ENCODE measurements around the gene FAM180A.
"Not testable (repeated sequence)": the region's sequence is repeated elsewhere in the genome, so short reads cannot be mapped to it uniquely, and the experiment has no call there.

Gene FAM180A

DNA sequence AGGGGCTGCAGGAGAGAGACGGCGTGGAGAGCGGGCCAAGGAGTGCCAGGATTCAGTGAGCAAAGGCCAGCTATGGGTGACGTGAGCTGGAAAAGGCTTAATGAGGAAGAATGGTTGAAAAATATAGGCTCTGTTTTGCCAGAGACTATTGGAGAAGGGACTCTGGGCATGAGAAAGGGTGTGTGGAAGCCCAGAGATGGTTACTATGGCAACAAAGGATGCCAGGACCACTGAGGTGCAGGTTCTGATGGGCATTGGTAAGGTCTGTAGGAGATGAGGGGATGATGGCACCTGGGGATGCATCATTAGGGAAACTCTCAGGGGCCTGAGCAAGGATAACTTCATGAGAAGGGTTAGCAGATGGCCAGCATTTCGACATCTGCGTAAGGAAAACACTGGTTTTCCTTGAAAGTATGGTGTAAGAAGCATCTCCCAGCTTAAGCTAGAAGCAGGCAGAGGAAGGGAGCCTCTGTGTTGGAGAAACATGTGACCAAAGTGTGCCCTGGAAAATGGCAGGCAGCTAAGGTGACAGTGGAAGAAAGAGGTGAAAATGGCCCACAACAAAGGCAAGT lies 21.6 kb upstream of the FAM180A start:
- DNase-seq, result no peak

DNA sequence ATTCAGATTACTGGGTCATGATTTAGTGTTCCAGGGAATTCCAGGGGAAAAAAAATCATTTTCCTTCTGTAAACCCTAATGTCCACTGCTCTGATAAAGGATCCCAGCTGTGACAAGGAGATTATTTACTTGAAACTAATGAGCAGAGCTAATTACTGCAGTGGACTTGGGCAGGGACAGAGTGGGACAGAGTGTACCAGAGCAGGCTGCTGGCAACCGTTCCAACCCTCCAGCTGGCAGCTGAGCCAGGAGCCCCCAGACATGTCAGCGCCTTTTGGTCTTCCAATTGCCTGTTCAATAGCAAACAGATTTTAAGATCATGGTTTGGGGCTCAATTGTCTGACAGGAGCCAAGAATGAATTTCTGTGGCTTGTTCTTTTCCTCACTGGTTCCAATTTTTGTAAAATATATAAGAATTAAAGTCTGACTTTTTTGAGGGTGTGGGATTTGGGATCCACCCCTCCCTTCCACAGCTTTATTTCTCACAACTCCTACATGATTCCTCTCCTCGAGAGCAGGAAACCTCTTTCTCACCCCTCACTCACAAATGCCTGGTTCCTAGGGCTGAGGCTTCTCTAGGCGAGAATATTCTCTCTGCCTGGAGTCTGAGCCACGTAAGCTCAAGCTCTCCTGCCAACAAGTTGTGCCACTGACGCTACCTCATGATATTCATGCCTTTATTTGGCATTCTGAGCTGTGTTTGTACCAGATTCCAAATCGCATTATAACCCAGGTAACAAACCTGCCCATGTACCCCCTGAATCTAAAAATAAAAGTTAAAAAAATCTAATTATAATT lies 20.6 kb upstream of the FAM180A start:
- DNase-seq, result no peak

DNA sequence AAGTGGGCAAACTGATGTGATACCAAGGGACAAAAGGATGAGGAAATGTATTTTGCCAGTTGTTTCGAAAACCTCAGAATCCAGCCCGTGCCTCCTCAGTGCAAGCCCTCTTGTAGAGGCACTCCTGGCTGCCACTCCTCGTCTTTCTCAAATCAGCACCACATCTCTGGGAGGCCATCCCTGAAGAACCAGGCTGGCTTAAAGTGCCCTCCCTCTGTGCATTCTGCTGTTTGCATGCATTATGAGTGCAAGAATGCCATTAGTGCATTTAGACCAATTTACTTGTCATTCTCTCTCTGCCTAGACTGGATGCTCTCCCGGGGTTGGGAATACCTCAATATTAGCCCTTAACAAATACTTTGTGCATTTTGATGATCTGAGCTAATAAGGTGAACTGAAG lies 19.9 kb upstream of the FAM180A start:
- DNase-seq, result no peak

DNA sequence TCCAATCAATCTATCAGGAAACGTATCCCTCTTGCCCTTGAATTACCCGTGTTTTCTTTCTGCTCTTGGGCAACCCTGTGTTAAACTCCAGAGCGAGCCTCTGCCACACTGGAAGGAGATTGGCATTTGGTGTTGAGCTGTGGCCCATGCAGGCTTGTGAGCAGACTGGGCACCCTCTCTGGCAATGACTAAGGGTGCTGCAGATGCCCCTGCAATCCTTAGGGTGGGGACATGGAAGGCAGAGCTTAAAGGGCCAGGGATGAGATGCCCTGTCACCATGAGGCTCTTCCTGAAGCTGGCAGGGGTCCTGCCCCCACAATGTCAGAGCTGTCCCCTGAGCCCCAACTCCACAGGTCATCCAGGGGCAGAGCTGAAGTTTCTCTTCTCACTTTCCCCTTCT lies 19.5 kb upstream of the FAM180A start:
- no peak for DNase-seq

DNA sequence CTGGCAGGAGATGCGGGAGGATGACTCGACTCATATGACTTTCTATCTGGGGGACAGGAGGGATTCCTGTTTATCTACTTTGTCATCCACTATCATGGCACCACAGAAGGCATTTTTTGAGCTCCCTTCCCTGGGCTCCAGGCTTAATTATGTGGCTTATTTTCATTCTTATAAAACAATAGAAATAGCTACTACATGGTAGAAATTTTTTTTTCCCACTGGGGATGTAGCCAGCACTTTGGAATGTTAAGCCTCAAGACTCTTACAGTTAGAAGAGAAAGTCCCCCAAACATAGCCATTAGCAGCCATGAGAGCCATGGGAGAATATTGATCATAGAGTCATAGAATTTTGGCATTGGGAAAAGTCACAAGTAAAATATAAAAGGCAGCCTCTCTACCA lies 14.6 kb upstream of the FAM180A start:
- no peak for DNase-seq

DNA sequence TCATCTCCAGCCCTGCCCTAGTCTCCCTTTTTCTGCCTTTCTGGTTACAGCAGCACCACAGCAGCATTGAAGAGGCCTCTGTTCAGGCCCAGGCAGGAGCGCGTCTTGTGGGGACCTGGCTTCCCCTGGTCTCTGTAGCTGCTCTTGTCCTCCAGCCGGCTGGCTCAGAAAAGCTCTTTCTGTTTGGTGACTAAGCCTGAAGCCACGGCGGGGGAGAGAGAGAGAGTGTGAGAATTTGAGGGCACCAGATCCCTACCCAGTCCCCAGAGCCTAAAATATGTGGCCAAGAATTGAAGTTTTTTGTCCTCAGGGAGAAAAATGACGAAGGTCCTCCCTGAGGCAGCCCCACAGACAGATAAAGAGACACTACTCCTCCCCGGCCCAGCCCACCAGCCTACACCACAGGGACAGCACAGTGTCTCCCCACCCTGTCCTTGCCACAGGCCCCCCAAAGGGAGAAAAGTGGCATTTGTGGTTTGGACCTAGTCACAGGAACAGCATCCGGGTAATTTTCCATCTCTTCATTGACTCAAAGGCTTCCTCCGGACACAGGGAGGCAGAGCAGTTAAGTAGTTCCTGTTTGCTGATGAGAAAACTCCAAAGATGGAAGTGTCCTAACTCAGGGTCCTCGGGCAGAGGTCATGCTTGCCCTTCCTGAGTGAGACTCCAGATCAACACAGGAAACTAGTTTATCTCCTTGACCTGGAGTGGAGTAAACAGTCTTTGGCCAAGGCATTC lies 13.3 kb upstream of the FAM180A start:
- DNase-seq, result no peak

DNA sequence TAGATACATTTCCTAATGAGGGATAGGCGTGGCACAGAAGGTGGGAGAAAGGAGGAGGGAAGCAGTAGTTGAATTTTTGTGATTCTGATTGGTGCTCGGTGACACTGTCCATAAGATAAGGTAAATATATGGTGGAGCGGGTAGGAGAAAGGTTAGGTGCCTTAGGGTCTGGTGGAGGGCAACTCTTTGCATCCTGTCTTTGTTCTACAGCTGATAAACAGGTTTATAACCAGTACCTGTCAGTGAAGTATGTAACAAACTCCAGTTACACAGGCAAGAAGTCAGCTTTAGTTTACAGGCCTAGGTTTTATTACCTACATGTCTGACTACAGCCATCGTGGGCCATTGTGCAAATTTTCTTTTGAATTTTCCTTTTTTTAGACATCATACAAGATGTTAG lies 10.9 kb upstream of the FAM180A start:
- no peak for DNase-seq

DNA sequence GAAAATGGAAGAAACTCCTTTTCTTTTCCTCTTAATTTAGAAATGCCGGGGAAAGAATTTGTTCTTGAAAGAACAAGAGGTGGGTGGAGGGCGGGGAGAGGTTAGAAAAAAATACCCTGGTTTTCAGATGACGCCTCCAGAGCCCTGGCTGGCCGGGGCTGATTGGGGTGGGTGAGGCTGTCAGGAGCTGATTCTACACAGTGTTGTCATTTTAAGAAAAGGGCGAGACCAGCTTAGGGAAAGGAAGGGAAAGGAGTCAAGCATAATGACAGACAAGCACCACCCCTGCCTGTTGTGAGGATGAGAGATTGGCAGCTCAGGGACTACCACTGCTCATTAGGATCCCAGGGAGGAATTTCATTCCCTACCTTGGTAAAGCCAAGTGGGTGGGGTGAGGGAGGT lies 9.9 kb upstream of the FAM180A start:
- DNase-seq, result no peak

DNA sequence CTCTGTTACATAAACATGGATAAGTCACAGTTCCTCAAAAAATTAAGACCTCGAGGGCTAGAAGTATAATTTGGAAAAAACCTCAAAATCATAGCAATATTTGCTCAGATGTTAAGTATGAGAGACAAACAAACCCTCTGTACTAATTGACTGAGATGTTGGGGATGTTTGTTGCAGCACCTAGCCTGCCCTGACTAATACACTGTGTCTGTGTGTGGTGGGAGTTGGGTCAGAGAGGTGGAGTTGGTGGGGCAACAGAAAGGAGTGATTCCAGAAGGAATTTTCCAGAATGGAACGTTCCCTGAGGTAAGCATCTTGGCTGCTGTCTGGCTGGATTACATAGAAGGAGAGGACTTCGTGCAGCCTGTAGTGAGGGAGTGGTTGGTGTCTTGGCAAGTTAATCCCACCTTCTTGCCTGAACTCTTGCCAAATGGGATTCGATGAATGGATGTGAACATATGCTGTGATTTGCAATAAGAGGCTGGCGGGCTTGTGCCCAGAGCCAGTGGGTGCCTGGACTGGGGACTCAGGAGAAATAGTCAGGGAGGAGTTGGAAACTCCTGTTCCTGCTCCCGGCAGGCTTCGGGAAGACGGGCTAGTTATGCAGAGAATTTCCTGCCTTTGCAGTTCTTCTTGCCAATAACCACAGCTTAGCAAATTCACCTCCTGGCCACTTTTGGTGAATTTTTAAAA lies 9.3 kb upstream of the FAM180A start:
- DNase-seq, result no peak

DNA sequence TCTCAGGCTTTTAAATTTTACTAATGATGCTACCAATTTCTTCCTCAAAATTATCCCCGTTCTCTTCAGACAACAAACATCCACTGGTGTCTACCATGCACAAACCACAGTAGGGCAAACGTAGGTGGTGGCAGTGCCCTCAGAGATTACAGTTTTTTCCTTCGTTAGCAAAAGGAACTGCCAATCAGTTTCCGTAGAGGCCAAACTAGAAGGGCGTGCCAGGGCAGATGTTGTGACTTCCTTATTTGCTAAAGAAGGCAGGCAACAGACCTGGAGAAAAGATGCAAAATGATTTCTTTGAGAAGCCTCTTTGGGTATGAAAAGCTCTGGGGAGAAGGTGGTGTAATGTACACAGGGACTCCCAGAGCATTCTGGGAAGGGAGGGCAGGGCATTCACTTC lies 7.6 kb upstream of the FAM180A start:
- DNase-seq, result no peak

DNA sequence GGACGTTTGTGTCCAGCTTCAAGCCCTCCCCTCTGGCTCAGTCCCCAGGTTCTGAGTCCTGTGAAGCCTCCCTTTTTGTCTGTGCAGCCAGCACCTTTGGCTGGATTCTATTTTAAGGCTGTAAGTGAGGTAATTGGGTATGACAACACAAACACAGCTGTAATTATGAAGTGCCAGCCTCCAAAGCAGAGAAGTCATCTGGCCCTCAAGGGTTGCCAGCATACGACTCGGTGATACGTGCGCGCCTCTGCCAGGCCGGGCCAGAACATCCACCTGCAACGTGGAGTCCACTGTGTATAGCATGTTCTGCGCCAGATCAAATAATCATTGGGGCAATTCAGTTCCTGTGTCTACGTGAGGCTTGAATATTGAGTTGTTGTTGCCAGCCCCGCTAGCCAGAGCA lies 6.7 kb upstream of the FAM180A start:
- DNase-seq, result no peak

DNA sequence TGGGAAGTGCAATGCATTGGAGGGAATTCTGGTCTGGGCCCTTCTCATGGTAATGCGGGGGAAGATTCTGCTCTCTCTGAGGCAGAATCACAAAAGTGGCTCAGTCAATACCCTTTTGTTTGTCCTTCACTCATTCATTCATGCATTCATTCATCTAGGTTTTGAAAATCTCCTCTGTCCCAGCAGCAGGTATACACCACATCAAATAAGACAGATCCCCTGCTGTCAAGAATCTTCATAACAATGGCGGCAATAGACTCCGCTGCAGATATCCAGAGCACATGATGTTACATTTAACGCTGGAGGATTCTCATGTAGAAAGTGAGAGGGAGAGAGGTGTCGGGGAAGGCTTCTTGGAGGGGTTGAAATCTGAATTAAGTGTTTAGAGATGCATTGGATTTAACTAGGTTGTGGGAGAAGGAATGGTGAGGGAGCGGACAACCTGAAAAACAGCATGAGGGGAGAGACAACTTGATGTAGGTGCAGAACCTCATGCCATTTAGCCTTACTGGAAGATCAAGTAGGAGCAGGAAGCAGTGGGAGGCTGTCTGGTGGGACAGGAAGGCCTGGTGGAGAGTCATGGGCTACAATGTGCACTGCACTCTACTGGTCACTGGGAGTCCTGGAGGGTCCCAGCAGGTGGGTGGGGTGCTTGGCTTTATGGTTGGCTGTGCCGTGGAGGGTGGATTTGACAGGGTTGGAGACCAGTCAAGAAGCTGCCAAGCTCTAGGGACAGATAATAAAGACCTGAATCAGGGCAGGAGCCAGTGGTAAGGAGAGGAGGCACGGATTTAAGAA lies 5.2 kb upstream of the FAM180A start:
- DNase-seq, result no peak

DNA sequence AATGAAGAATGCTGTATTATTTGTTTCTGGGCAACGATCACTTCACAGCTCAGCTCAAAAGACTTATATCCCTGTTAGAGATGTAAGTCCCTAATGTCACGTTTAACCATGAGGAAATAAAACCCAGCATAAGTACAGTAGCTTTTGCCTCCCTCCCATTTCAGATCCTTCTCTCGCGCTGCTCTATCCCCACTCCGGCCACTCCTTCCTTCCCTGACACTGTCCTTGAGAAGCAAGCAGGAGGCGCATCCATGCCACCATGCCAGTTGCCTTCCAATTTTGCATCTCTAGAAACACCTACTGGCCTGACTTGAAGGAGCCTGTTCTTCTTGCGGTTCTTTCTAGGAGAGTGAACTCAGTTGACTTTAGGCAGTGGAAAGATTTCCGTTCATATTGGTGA lies 1.2 kb downstream of the FAM180A start:
- no peak for DNase-seq

DNA sequence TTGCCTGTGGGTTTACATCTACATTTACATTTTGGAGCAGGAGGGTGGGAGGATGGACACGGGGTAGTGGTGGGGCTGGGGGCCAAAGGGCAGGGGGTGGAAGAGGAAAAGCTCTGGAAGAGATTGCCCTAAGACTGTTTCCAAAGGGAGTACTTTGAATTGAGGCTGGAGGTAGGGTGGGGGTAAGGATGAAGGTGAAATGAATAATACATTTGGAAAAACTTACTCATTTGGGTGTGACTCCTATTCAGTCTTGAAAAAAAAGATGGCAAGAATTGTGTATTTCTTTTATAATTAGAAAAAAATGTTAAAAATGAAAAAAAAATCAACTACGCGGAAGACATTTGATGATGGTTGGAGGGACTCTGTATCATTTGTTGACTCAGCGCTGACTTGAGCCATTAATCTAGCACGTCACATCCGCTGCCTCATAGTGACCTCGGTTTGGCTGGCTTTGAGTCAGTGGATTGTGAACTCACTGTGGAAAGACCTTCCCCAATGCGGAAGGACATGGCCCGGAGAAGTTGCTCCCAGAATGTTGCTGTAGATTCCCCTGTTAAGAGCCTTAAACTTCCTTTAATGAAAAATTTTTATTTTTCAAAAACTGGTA lies 2.8 kb downstream of the FAM180A start:
- DNase-seq, result no peak

DNA sequence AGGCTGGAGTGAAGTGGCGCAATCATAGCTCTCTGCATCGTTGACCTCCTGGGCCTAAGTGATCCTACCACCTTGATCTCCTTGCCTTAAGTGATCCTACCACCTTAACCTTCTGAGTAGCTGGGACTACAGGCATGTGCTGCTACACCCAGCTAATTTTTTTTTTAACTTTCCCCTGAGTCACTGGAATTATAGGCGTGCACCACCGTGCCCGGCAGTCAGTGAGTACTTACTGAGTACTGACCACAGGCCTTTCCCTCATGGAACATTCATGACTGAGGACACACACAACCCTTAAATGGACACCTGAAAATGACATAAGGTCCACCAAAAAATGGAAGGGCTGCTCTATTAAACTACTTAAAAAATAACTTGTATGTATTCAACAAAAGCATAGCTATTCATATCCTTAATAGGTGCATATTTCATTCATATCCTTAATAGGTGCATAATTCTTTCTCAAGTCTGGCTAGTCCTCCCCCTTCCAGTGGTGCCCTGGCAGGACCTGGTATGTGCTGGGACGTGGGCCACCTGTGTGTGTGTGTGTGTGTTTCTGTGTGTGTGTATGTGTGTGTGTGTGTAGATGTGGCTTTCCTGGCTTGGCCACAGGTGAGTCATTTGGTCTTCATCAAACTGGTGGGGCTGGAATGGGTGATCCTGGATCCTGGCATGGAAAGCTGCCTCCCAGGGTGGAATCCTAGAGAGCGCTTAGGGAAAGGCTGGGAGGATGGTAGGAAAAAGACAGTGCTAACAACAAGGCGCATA lies 3.5 kb downstream of the FAM180A start:
- no peak for DNase-seq

DNA sequence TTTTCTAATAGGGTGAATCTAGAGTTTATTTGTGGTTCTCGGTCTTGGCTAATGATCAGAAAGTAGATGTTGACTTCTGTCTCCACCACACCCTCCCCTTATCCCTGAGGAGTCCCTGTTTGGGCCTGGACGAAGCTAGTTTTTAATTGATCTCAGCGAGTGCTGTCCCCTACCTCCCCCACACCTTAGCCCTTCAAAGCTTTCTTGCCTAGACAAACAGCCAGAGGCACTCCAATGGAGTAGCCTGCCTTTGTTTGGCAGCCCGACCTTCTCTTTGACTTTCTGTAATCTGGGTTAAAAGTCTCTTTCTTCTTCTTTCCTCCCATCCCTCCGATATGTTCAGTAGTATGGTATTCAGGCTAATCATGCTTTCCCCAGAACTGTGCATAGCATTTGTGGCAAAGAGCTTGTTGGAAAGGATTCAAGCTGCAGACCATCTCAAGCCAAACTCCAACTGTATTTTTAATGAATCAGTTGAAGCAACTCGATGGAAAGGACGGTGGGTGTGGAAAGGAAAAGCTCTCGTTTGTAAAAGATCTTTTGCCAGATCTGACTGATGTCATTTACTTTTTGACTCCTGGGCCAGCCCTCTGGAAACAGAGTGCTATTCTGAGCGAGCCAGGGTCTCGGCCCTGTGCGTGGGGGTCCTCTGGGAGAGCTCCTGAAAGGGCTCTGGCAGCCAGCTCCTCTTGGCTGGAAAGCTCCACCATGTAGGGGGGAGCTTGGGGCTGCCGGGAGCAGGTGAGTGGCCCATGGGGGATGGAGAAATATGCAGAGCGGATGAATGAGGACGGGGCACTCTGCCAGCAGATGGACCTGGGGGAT lies 4.5 kb downstream of the FAM180A start:
- no peak for DNase-seq

DNA sequence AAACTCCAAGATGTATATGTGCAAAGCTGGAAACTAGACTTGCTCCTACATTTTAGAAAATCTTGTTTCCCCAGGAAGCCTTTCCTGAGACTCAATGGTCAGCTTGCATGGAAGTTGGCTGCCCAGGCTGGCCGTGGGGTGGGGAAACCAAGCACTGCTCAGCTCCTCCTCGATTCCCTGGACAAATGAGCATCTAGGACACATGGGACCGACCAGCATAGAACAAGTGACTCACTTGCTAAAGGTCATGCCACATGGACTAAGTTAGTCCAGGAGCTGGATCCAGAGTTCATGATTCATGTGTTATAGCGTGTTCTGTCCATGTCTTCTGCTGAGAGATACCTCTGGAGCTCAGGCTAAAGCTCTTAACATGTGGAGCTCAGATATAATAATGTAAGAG lies 6.2 kb downstream of the FAM180A start:
- no peak for DNase-seq

DNA sequence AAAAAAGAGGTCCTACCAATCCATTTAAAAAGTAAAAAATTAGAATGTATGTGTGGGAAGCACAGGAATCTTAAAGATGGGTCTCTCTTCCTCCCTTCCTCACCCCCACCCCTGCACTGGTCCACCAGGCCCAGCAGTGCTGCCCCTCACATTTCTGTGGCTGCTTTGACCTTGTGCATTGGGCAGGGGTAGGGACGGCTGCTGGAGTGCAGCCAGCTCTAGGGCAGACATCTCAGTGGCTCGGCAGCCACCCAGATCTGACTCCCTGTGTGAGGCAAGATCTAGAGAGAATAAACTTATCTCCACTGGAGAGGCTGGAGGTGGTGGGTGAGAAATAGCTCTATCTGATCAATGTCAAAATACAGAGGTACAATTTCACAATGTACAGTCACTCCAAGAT lies 6.7 kb downstream of the FAM180A start:
- no peak for DNase-seq

DNA sequence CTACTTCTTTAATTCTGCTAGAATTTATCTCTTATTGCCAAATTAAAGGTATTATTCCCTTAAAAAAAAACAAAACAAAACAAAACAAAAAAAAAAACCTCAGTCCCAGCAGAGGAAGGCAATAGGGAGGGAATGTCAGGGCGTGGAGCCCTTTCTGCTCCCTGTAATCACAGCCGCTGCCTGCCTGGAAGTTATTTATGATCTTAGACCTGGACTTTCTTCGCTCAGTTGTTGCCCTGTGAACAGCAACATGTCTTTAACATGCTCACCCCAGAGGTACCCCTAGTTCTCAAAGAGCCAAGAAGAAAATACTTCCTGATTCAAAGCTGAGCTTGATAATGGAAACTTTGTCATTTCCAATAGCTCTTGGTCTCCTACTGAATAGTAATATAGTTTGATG lies 7.7 kb downstream of the FAM180A start:
- DNase-seq, result no peak

DNA sequence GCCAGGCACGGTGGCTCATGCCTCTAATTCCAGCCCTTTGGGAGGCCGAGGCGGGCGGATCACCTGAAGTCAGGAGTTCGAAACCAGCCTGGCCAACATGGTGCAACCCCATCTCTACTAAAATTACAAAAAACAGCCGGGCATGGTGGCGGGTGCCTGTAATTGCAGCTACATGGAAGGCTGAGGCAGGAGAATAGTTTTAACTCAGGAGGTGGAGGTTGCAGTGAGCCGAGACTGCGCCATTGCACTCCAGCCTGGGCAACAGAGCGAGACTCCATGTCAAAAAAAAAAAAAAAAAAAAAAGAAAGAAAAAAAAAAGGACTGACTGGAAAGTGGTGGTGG lies 11.3 kb downstream of the FAM180A start:
- DNase-seq, result not testable (repeated sequence)

Data from CD4-positive, alpha-beta T cell treated with Interleukin-12 subunit alpha and Interleukin-12 subunit beta, for 1 hour (primary cell).